Uterus (tissue), 2 donors: ENCODE data around the gene DYNLT2.

Source experiments
- CTCF ChIP-seq, 4 experiments: fragments of 200-600 bp in 2 of 4; fragments of 450-650 bp in 2 of 4; sonication (generic) in 2 of 4; IDR thresholded peaks; one replicate each; pipeline ENCODE4 v1.5.1; 2016 to 2019; ENCODE audit warnings: antibody characterized with exemption in 4 of 4, mild to moderate bottlenecking in 2 of 4, moderate library complexity in 1 of 4
- POLR2A ChIP-seq, 2 donors: fragments of 450-650 bp; IDR thresholded peaks; one replicate each; pipeline ENCODE4 v1.6.1; 2016; ENCODE audit warnings: antibody characterized with exemption in 2 of 2, mild to moderate bottlenecking in 1 of 2, moderate library complexity in 1 of 2

- no peak for TF ChIP-seq CTCF (IDR thresholded peaks at IDR 0.05)
- TF ChIP-seq POLR2A (IDR thresholded peaks at IDR 0.05): no peak
These were observed 60.1 kb downstream of the DYNLT2 start for GRCh38 chr6:169691260-169691659.
